Stimulated activated CD8-positive, alpha-beta memory T cell treated with anti-CD3 and anti-CD28 coated beads, Interleukin-12 subunit alpha, Interleukin-12 subunit beta, amount 100 ng/mL, for 4 hours (primary cell): ENCODE measurements around the gene LRRFIP1.

Source experiments
- DNase-seq: peaks from one replicate; pipeline ENCODE4 v3.0.0-alpha.2; 2020; ENCODE audit warnings: low read depth

The LRRFIP1 gene

DNA sequence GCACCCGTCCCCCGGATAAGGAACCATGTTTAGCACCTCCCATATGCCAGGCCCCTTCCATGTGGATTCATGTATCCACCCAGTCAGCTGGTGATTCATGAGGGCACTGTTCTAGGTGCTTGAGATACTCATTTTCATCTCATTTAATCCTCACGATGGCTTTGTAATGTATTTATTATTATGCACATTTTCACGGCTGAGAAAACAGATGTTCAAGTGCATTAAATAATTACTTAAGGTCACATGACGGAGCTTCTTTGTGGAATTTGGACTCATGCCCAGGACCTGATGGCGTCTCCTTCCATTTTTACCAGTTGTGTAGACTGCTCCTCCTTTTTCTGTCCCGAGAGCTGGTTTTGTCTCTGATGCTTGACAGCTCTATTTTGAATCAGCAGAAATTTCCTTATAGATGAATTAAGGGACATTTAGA is 99.0 kb downstream of the LRRFIP1 start:
- DNase-seq, result no peak

GRCh38 chr2:237727363-237727762 is 100.0 kb downstream of the LRRFIP1 start:
- DNase-seq, result no peak

DNA sequence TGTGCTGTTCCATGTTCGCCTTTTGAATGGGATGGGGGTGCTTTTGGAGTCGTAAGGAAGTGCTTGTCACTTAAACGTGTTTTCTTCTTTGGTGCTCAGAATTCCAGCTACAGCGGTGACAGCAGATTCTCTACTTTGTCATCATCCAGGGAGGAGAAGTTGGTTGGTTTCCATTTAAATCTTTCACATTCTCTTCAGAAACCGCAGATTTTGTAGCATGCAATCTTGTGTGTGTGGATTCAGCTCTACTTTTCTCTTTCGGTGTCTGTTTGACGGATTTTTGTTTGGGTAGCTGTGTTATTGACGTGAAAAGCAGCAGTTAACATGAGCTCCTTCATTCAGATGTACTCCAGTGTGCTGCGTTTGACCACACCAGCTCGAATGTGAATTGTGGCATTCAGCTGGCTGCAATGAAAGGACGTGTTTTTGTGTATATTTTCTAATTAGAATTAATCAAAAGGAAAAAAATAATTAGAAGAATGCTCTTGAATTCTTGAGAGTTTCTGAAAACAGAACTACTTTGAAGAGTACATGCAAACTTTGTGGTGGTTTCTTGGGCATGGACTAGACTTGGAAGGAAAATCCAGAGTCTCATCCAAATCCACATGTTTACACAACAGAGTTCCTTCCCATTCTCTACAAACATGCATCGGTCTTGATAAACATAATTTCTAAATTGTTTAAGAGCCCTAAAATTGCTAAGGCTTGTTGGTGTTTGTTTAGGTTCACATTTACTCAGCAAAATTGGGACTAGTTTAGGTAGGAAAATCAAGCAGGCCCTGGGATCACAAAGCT is 102.5 kb downstream of the LRRFIP1 start:
- no peak for DNase-seq

- no peak for DNase-seq
Observed at GRCh38 chr2:237731663-237732062, 104.3 kb downstream of the LRRFIP1 start.

GRCh38 chr2:237732070-237732469 is 104.7 kb downstream of the LRRFIP1 start:
- no peak for DNase-seq

DNA sequence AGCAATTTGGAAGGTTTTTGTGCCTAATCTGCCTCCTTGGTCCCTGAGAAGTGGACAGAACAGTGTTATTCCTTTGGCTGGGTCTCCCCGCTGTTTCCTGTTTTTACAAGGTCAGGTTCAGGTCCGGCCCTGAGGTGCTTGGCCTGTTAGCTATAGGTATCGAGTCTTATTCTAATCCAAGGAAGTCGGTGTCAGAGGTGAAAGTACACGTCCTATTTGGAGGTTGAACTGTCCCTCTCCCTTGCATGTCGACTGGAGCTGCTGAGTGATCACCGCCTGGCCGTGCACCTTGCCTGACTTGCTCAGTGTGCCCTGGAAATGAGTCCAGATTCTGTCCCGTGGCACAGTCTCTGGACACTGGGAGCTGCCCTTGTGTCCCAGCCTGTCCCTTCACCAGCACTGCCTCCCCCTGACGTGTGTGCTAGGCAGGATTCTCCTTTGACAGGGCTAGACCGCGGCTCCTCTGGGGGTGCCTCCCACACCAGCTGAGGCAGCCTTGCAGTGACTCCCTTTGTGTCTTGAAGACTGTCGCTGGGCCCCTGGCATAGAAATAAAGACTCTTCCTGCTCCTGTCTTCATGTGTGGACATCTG is 105.5 kb downstream of the LRRFIP1 start:
- DNase-seq, result no peak

DNA sequence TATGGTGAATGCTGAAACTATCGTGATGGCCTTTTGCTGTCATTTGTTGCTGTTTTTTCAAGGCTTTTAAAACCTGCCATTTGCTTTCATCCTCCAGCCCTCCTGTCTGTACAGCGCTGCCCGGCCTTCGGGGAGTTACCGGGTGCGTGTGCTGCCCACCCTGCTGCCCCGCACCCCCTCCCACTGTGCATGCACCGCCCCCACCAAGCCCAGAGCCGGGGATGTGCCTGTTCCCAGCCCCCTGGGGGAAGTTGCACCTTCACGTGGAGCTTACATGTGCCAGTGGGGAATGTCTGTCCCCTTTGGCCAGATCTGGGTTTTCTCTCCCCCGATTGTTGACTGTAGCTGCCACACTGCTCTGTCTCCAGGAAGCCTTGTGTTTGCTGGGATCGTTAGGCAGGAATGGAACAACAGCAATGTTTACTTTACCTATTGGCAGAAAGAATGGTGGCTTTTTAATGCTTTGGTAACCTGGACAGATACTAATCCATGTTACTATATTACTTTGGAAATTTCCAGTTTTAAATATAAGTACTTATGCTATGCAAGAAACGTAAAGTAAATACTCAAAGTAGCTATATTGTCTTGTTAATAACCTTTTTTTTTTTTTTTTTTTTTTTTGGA is 106.4 kb downstream of the LRRFIP1 start:
- DNase-seq, result no peak

DNA sequence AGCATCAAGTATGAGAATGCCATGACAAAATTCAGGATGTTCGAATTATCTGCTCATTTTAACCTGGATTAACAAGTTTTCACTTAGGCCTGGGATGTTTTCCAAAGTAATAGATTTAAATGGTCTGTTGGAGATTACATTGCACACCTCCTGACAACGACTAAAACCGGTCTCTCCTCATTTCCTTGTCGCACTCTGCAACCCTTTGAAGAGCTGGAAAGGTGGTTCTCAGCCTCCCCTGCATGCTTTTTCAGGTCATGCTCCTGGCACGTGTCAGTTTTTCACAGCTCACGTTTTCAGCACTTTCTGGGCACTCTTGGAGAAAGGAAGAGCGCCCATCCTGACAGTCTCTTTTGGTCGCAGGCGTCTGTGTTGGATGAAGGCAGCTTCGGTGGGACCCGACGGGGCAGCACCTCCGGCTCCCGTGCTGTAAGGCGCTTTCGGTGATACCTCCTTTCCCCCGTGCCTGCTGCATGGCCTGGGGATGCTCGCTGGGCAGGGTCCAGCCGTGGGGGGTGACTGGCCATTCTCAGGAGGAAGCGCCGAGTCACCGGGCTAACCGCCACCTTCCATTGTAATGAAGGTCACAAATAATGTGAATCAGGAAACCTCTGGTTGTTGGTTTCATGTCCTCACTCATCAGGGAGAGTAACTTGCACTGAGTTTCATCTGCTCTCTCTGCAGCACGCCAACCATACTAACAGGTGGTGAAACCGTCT is 107.7 kb downstream of the LRRFIP1 start:
- no peak for DNase-seq

- DNase-seq, result no peak
Observed at GRCh38 chr2:237735798-237736197, 108.4 kb downstream of the LRRFIP1 start.

- no peak for DNase-seq
Observed at GRCh38 chr2:237736783-237737182, 109.4 kb downstream of the LRRFIP1 start.

DNA sequence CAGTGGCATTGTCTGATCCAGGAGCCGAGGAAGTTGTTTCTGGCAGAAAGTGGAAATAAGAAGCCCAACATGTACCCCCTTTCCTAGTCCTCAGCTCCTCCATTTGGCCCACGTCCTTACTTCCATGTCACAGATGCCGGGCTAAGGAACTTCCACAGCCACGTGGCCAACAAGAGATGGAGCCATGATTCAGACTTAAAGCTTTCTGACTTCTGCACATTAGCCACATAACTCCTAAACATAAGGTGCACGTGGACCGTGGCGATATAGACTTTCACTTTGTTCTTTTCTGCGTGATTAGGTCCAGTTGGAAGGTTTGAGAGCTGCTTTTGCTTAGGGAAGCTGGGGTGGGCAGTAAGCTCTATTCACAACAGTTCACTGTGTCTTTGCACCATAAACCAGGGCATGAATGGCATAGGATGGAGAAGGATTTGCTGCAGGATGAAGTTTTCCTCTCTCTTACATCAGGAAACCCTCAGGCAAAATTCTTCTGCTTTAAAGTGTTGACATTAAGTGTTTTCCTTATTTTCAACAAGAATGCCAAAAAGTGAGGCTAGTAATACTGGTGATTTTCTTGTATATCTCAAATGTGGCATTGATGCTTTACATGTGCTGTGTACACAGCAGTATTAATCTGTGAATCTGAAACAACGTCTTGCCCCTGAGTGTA is 109.9 kb downstream of the LRRFIP1 start:
- no peak for DNase-seq

GRCh38 chr2:237738255-237738654 is 110.9 kb downstream of the LRRFIP1 start:
- DNase-seq, result no peak

- no peak for DNase-seq
Observed at GRCh38 chr2:237739101-237739500, 111.7 kb downstream of the LRRFIP1 start.

- no peak for DNase-seq
Observed at GRCh38 chr2:237742191-237742590, 114.8 kb downstream of the LRRFIP1 start.

- no peak for DNase-seq
Observed at GRCh38 chr2:237742614-237743013, 115.2 kb downstream of the LRRFIP1 start.

DNA sequence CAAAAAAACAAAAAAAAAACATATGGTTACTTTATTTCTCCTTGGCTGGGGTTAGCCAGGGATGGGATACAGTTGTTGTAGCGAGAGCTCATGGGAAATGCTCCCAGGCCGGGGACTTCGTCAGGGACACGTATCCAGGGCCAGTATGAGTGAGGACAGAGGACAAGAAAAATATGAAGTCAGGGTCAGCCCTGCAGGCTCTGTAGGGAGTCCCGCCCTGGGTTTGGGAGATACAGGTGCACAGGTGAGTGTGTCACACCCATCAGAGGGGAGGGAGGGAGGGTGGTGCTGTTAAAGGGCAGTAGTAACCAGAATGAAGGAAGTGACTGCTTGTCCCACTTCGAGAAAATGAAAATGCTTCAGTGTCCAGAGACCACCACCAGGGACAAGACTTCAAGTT is 115.6 kb downstream of the LRRFIP1 start:
- DNase-seq, result no peak

- DNase-seq, result no peak
Observed at GRCh38 chr2:237743561-237744269, 116.3 kb downstream of the LRRFIP1 start.

- DNase-seq, result no peak
Observed at GRCh38 chr2:237744270-237744612, 116.9 kb downstream of the LRRFIP1 start.

DNA sequence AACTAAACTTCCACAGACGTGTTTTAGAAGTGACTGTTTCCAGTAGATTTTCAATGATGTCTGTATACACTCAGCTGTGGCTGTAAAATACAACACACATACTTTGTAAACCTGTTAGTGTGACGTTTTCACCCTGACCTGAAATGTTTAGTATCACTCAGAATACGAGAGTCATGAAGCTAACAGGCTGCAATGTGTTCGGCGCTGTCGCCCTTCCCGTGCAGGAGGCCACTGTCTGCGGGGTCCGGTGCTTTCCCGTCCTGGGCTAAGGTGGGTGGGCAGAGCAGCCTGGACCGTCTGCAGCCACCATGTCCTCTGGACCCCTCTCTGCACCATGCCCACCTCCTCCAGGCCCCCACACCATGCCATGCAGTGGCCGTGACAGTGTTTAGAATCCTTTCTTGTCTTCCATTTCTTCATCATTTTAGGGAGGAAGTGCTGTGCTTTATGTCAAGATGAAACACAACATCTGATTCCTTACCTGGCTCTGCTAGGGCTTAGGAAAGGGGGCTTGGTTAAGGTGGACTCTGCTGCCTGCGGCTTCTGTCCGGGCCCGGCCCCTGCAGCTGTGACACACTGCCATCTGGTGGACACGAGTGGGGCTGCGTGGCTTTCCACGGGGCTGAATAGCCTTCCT is 117.3 kb downstream of the LRRFIP1 start:
- peak; percentile 56 for DNase-seq

- no peak for DNase-seq
Observed at GRCh38 chr2:237745250-237745613, 117.8 kb downstream of the LRRFIP1 start.
